AG04449 (cell line): Measurements from ENCODE around the gene TNFSF15.
"Not testable (repeated sequence)": the region's sequence is repeated elsewhere in the genome, so short reads cannot be mapped to it uniquely, and the experiment has no call there.

ENCODE experiments used
- CTCF ChIA-PET: fragments of 350-600 bp; formaldehyde crosslinking; extraction: SDS; loops from one replicate; lab custom pipeline; 2021; ENCODE audit warnings: antibody characterized with exemption; lab: Yijun Ruan, JAX
- POLR2A ChIA-PET: fragments of 400-600, 350-600 bp; formaldehyde crosslinking; extraction: SDS; loops from one replicate; lab custom pipeline; 2020; ENCODE audit warnings: antibody characterized with exemption, inconsistent platforms; lab: Yijun Ruan, JAX
- DNase-seq: peaks from one replicate; pipeline ENCODE4 v3.0.0-alpha.2; 2010; ENCODE audit warnings: low read depth, low spot score
- H3K4me3 ChIP-seq: 2 replicates; pipeline ENCODE4 v1.5.1; 2011; ENCODE audit warnings: low read depth, mild to moderate bottlenecking, control low read depth, low read length
- CTCF ChIP-seq: IDR thresholded peaks from one replicate; pipeline ENCODE4 v1.5.1; 2011; ENCODE audit warnings: mild to moderate bottlenecking, moderate library complexity, low read length, control low read depth, inconsistent platforms; ENCODE audit not compliant: insufficient read depth; ENCODE audit errors: missing control alignments

TNFSF15 gene

GRCh38 chr9:114738581-114739316 is 67.1 kb downstream of the TNFSF15 start:
- ChIA-PET CTCF (interaction anchor here (0.8 to 17.4 kb wide), 24 partner anchors 11 to 333 kb away, joined by 3 to 578 read pairs (median 4); partner anchors contain the start of gene TEX48), POLR2A (no interaction called here)
- H3K4me3 ChIP-seq: no peak overlapping the region
- DNase-seq: no peak
- TF ChIP-seq CTCF: peak; percentile 63

GRCh38 chr9:114737847-114738246 is 68.0 kb downstream of the TNFSF15 start:
- POLR2A ChIA-PET: no interaction called here
- DNase-seq: no peak
- H3K4me3 ChIP-seq: no peak overlapping the region
- TF ChIP-seq CTCF: no peak
- CTCF ChIA-PET: interaction anchor here (0.6 to 17.4 kb wide), 19 partner anchors 14 to 547 kb away, joined by 3 to 578 read pairs (median 4); partner anchors contain the start of gene TEX48

GRCh38 chr9:114737118-114737517 is 68.7 kb downstream of the TNFSF15 start:
- TF ChIP-seq CTCF: no peak
- POLR2A ChIA-PET: no interaction called here
- no peak overlapping the region for H3K4me3 ChIP-seq
- no peak for DNase-seq
- CTCF ChIA-PET: interaction anchor here (1.0 to 17.4 kb wide), 8 partner anchors 30 to 322 kb away, joined by 3 to 578 read pairs (median 17); partner anchors contain the start of gene TEX48

- ChIA-PET CTCF (interaction anchor here (1.0 to 17.4 kb wide), 12 partner anchors 18 to 330 kb away, joined by 3 to 578 read pairs (median 5); partner anchors contain the start of gene TEX48), POLR2A (interaction anchor here (0.6 kb wide), 1 partner anchor 173 kb away, joined by 3 read pairs; no protein-coding TSS in a partner anchor)
- no peak for TF ChIP-seq CTCF
- DNase-seq: no peak
- no peak overlapping the region for H3K4me3 ChIP-seq
Observed at GRCh38 chr9:114735704-114736103, 70.1 kb downstream of the TNFSF15 start.

- DNase-seq, H3K4me3 ChIP-seq, POLR2A ChIA-PET: not testable (repeated sequence)
- CTCF ChIA-PET: interaction anchor here (1.0 to 17.4 kb wide), 12 partner anchors 17 to 329 kb away, joined by 3 to 578 read pairs (median 4); partner anchors contain the start of gene TEX48
Observed at GRCh38 chr9:114735139-114735538, 70.7 kb downstream of the TNFSF15 start.
